H9 (cell line): Measurements from ENCODE around the gene ARHGAP12. TPM values are rescaled to one million over a fixed set of nuclear protein-coding genes. Genes with fewer than 3 reads are reported as not detected.

Source experiments
- DNase-seq: peaks from one replicate; pipeline ENCODE4 v3.0.0-alpha.2; 2017
- H2AFZ ChIP-seq: one replicate; pipeline ENCODE4 v1.6.1; 2013; ENCODE audit warnings: mild to moderate bottlenecking, low read length, control low read depth, moderate library complexity
- H2AK5ac ChIP-seq: 2 replicates; pipeline ENCODE4 v1.6.1; 2013; ENCODE audit warnings: low read length, control low read depth, mixed read lengths; ENCODE audit not compliant: insufficient read length
- H2BK120ac ChIP-seq: one replicate; pipeline ENCODE4 v1.6.1; 2013; ENCODE audit warnings: low read depth, mild to moderate bottlenecking, low read length, control low read depth, inconsistent platforms; ENCODE audit not compliant: poor library complexity, severe bottlenecking
- H2BK12ac ChIP-seq: 2 replicates; pipeline ENCODE4 v1.6.1; 2013; ENCODE audit warnings: low read length, control low read depth, mixed read lengths, low read depth; ENCODE audit not compliant: insufficient read length
- H2BK15ac ChIP-seq: 2 replicates; pipeline ENCODE4 v1.6.1; 2013; ENCODE audit warnings: low read depth, low read length, control low read depth
- H2BK20ac ChIP-seq: one replicate; pipeline ENCODE4 v1.6.1; 2013; ENCODE audit warnings: low read depth, mild to moderate bottlenecking, low read length, control low read depth, inconsistent platforms; ENCODE audit not compliant: poor library complexity, severe bottlenecking
- H2BK5ac ChIP-seq: 2 replicates; pipeline ENCODE4 v1.6.1; 2013; ENCODE audit warnings: low read length, control low read depth, mixed read lengths; ENCODE audit not compliant: insufficient read length
- H3K14ac ChIP-seq: 2 replicates; pipeline ENCODE4 v1.6.1; 2013; ENCODE audit warnings: low read length, control low read depth; ENCODE audit not compliant: insufficient read depth
- H3K18ac ChIP-seq: 2 replicates; pipeline ENCODE4 v1.6.1; 2013; ENCODE audit warnings: low read depth, mild to moderate bottlenecking, mixed read lengths, low read length, control low read depth; ENCODE audit not compliant: insufficient read length
- H3K23ac ChIP-seq: 2 replicates; pipeline ENCODE4 v1.6.1; 2013; ENCODE audit warnings: low read length, control low read depth, mixed read lengths, low read depth; ENCODE audit not compliant: insufficient read length
- H3K23me2 ChIP-seq: 2 replicates; pipeline ENCODE4 v1.6.1; 2013; ENCODE audit warnings: low read depth, mild to moderate bottlenecking, mixed read lengths, low read length, control low read depth; ENCODE audit not compliant: insufficient read length, poor library complexity, severe bottlenecking
- H3K27ac ChIP-seq: 2 replicates; pipeline ENCODE4 v1.5.1; 2013; ENCODE audit warnings: low read length, control low read depth, mixed read lengths, low read depth; ENCODE audit not compliant: insufficient read length
- H3K27me3 ChIP-seq: 2 replicates; pipeline ENCODE4 v1.6.1; 2013; ENCODE audit warnings: low read length, control low read depth, inconsistent platforms; ENCODE audit not compliant: insufficient read depth
- H3K4ac ChIP-seq: 2 replicates; pipeline ENCODE4 v1.6.1; 2013; ENCODE audit warnings: low read depth, mild to moderate bottlenecking, control low read depth, inconsistent platforms, low read length, moderate library complexity
- H3K4me1 ChIP-seq: 2 replicates; pipeline ENCODE4 v1.6.1; 2013; ENCODE audit warnings: low read length, control low read depth, inconsistent platforms; ENCODE audit not compliant: insufficient read depth
- H3K4me2 ChIP-seq: 2 replicates; pipeline ENCODE4 v1.6.1; 2013; ENCODE audit warnings: low read length, control low read depth, mixed read lengths; ENCODE audit not compliant: insufficient read length, insufficient read depth
- H3K56ac ChIP-seq: 2 replicates; pipeline ENCODE4 v1.6.1; 2013; ENCODE audit warnings: low read depth, mild to moderate bottlenecking, mixed read lengths, low read length, control low read depth; ENCODE audit not compliant: insufficient read length
- H3K79me1 ChIP-seq: 2 replicates; pipeline ENCODE4 v1.6.1; 2013; ENCODE audit warnings: low read depth, mild to moderate bottlenecking, moderate library complexity, low read length, control low read depth, inconsistent platforms; ENCODE audit not compliant: insufficient read depth, poor library complexity, severe bottlenecking
- H3K79me2 ChIP-seq: 2 replicates; pipeline ENCODE4 v1.6.1; 2013; ENCODE audit warnings: low read length, control low read depth, inconsistent platforms; ENCODE audit not compliant: insufficient read depth
- H3K9ac ChIP-seq: 2 replicates; pipeline ENCODE4 v1.6.1; 2013; ENCODE audit warnings: low read length, control low read depth, mixed read lengths; ENCODE audit not compliant: insufficient read length; ENCODE audit errors: extremely low read depth
- H3K9me3 ChIP-seq: one replicate; pipeline ENCODE4 v1.6.1; 2013; ENCODE audit warnings: low read depth, low read length, inconsistent platforms; ENCODE audit not compliant: control insufficient read depth
- H3T11ph ChIP-seq: one replicate; pipeline ENCODE4 v1.6.1; 2013; ENCODE audit warnings: mild to moderate bottlenecking, low read length, control low read depth, inconsistent platforms
- H4K20me1 ChIP-seq: one replicate; pipeline ENCODE4 v1.6.1; 2013; ENCODE audit not compliant: control insufficient read depth, insufficient read length, insufficient read depth
- H4K5ac ChIP-seq: 2 replicates; pipeline ENCODE4 v1.6.1; 2013; ENCODE audit warnings: low read depth, mild to moderate bottlenecking, mixed read lengths, low read length, control low read depth; ENCODE audit not compliant: insufficient read length
- H4K8ac ChIP-seq: replicated peaks from 2 replicates; pipeline ENCODE4 v1.6.1; 2013; ENCODE audit warnings: low read length, control low read depth, mixed read lengths, low read depth; ENCODE audit not compliant: insufficient read length
- H4K91ac ChIP-seq: 2 replicates; pipeline ENCODE4 v1.6.1; 2013; ENCODE audit warnings: low read depth, mild to moderate bottlenecking, moderate library complexity, mixed read lengths, low read length, control low read depth; ENCODE audit not compliant: insufficient read length
- H3K27ac Mint-ChIP-seq, 3 experiments: 2 replicates in 2 of 3; 3 replicates in 1 of 3; pipeline ENCODE4 v1.8.0; 2020 to 2021; ENCODE audit warnings: mixed read lengths in 3 of 3, mild to moderate bottlenecking in 1 of 3, moderate library complexity in 1 of 3
- H3K27me3 Mint-ChIP-seq: 2 replicates; pipeline ENCODE4 v1.8.0; 2021; ENCODE audit warnings: low read depth, mild to moderate bottlenecking, moderate library complexity, mixed read lengths
- H3K36me3 Mint-ChIP-seq, 3 experiments: 2 replicates in 2 of 3; 3 replicates in 1 of 3; pipeline ENCODE4 v1.8.0; 2020 to 2021; ENCODE audit warnings: low read depth in 3 of 3, mixed read lengths in 3 of 3; ENCODE audit not compliant: insufficient read depth in 1 of 3
- H3K4me1 Mint-ChIP-seq, 2 experiments: 2 replicates each; pipeline ENCODE4 v1.8.0; 2020; ENCODE audit warnings: mixed read lengths in 2 of 2
- H3K4me3 Mint-ChIP-seq, 2 experiments: 2 replicates in 1 of 2; 3 replicates in 1 of 2; pipeline ENCODE4 v1.8.0; 2020 to 2021; ENCODE audit warnings: mild to moderate bottlenecking in 2 of 2, mixed read lengths in 2 of 2, moderate library complexity in 1 of 2
- H3K9me3 Mint-ChIP-seq, 2 experiments: 2 replicates in 1 of 2; 3 replicates in 1 of 2; pipeline ENCODE4 v1.8.0; 2020; ENCODE audit warnings: mild to moderate bottlenecking in 2 of 2, mixed read lengths in 2 of 2, moderate library complexity in 1 of 2
- CTCF ChIP-seq: fragments of 200-600 bp; sonication (generic); conservative IDR thresholded peaks from 3 replicates; pipeline ENCODE4 v1.8.0; 2021; ENCODE audit warnings: antibody characterized with exemption, mild to moderate bottlenecking
- WGBS: extraction: QIAGEN DNeasy Blood & Tissue Kit; methylation state at CpG from one replicate; pipeline ENCODE4 v1.1.7; 2013; ENCODE audit warnings: missing lambda C conversion rate, low lambda C conversion rate, mixed read lengths; ENCODE audit not compliant: insufficient read length; ENCODE audit errors: extremely low coverage; 5-methylcytosine and 5-hydroxymethylcytosine counted together
- total RNA-seq: library from RNA; stranded (reverse); gene quantifications from 2 replicates; pipeline ENCODE4 v1.2.1, GENCODE V29; 2021

ARHGAP12 gene
- total RNA-seq, 1 experiment from 2014 or later: 34.3 TPM

- H2BK20ac ChIP-seq: no peak overlapping the region
- Mint-ChIP-seq H3K36me3 (no peaks in the 10 kb centered on the region; a peak in 2 of 7 replicates), H3K27ac (peak overlapping the region in 2 of 3 experiments; percentile 17 to 44; a peak in 1 of 7 replicates), H3K9me3 (no peaks in the 10 kb centered on the region), H3K4me3 (no peak overlapping the region), H3K27me3 (no peaks in the 10 kb centered on the region), H3K4me1 (peaks cover 0 to 2% of the 10 kb centered on the region in 2 experiments; a peak in 2 of 4 replicates)
- no peak overlapping the region for H3K18ac ChIP-seq
- H4K5ac ChIP-seq: no peak overlapping the region
- H3K4ac ChIP-seq: no peak overlapping the region
- no peak overlapping the region for H2AFZ ChIP-seq
- no peaks in the 10 kb centered on the region for H3K9me3 ChIP-seq
- H2BK120ac ChIP-seq: no peak overlapping the region
- H4K8ac ChIP-seq: no peak overlapping the region
- no peak overlapping the region for H3K4me2 ChIP-seq
- no peaks in the 10 kb centered on the region for H3K23me2 ChIP-seq
- H2BK12ac ChIP-seq: no peak overlapping the region
- WGBS: no CpG with 5 or more reads among the region's 1 CpG
- no peak overlapping the region for H2BK5ac ChIP-seq
- H3K27me3 ChIP-seq: no peaks in the 10 kb centered on the region
- no peaks in the 10 kb centered on the region for H3K79me2 ChIP-seq
- H3K56ac ChIP-seq: no peak overlapping the region
- no peak overlapping the region for H2AK5ac ChIP-seq
- no peaks in the 10 kb centered on the region; the same call in 1 of the 2 replicates for H3K4me1 ChIP-seq
- H3K14ac ChIP-seq: no peak overlapping the region
- H3K79me1 ChIP-seq: no peaks in the 10 kb centered on the region
- no peak overlapping the region for H2BK15ac ChIP-seq
- no peak overlapping the region for H3K9ac ChIP-seq
- H4K91ac ChIP-seq: no peak overlapping the region
- no peaks in the 10 kb centered on the region for H4K20me1 ChIP-seq
- DNase-seq: no peak
- TF ChIP-seq CTCF: no peak
- no peak overlapping the region for H3K27ac ChIP-seq
- H3T11ph ChIP-seq: no peak overlapping the region
- no peak overlapping the region for H3K23ac ChIP-seq
Observed at GRCh38 chr10:31963589-31963980, 35.0 kb upstream of the ARHGAP12 start.
